GM23248 (cell line): Measurements from ENCODE around the gene ERCC2. TPM values are rescaled to one million over a fixed set of nuclear protein-coding genes. Genes with fewer than 3 reads are reported as not detected.
A peak's percentile ranks its signal among the peaks of the same experiment; 100 is the strongest.
"Not testable (repeated sequence)": the region's sequence is repeated elsewhere in the genome, so short reads cannot be mapped to it uniquely, and the experiment has no call there.

ENCODE experiments used
- DNase-seq: peaks from one replicate; pipeline ENCODE4 v3.0.0-alpha.2; 2015
- H2AFZ ChIP-seq: fragments of 200-600 bp; sonication (generic); 2 replicates; pipeline ENCODE4 v1.6.1; 2016; ENCODE audit warnings: antibody characterized with exemption
- H3F3A ChIP-seq: fragments of 200-600 bp; sonication (generic); 2 replicates; pipeline ENCODE4 v1.6.1; 2016; ENCODE audit warnings: mild to moderate bottlenecking, antibody characterized with exemption, mixed run types; ENCODE audit not compliant: insufficient read depth
- H3K27ac ChIP-seq: fragments of 200-600 bp; sonication (generic); 2 replicates; pipeline ENCODE4 v1.5.1; 2016; ENCODE audit warnings: mild to moderate bottlenecking
- H3K27me3 ChIP-seq: fragments of 200-600 bp; sonication (generic); replicated peaks from 2 replicates; pipeline ENCODE4 v1.6.1; 2016; ENCODE audit warnings: mild to moderate bottlenecking; ENCODE audit not compliant: insufficient read depth
- H3K36me3 ChIP-seq: fragments of 200-600 bp; sonication (generic); 2 replicates; pipeline ENCODE4 v1.6.1; 2016; ENCODE audit warnings: low read depth, mild to moderate bottlenecking
- H3K4me1 ChIP-seq: fragments of 200-600 bp; sonication (generic); 2 replicates; pipeline ENCODE4 v1.6.1; 2016; ENCODE audit warnings: mild to moderate bottlenecking; ENCODE audit not compliant: insufficient read depth
- H3K4me2 ChIP-seq: fragments of 200-600 bp; sonication (generic); one replicate; pipeline ENCODE4 v1.6.1; 2016; ENCODE audit warnings: mild to moderate bottlenecking; ENCODE audit not compliant: unreplicated experiment
- H3K4me3 ChIP-seq: fragments of 200-600 bp; sonication (generic); 2 replicates; pipeline ENCODE4 v1.5.1; 2016; ENCODE audit warnings: mild to moderate bottlenecking
- H3K79me2 ChIP-seq: fragments of 200-600 bp; sonication (generic); 2 replicates; pipeline ENCODE4 v1.6.1; 2016; ENCODE audit warnings: mild to moderate bottlenecking; ENCODE audit not compliant: insufficient read depth
- H3K9ac ChIP-seq: fragments of 200-600 bp; sonication (generic); 2 replicates; pipeline ENCODE4 v1.6.1; 2016; ENCODE audit warnings: mild to moderate bottlenecking
- H3K9me2 ChIP-seq: fragments of 200-600 bp; sonication (generic); 2 replicates; pipeline ENCODE4 v1.6.1; 2016; ENCODE audit warnings: mixed run types, mild to moderate bottlenecking, moderate library complexity; ENCODE audit not compliant: insufficient read depth
- H3K9me3 ChIP-seq: fragments of 200-600 bp; sonication (generic); one replicate; pipeline ENCODE4 v1.6.1; 2017; ENCODE audit warnings: low read depth
- H4K20me1 ChIP-seq: fragments of 200-600 bp; sonication (generic); 2 replicates; pipeline ENCODE4 v1.6.0; 2016; ENCODE audit not compliant: insufficient read depth
- EZH2 ChIP-seq: fragments of 200-600 bp; sonication (generic); IDR thresholded peaks from 2 replicates; pipeline ENCODE4 v1.6.1; 2018; ENCODE audit warnings: antibody characterized with exemption, mild to moderate bottlenecking; ENCODE audit not compliant: insufficient read depth, poor library complexity, severe bottlenecking
- EZH2phosphoT487 ChIP-seq: fragments of 200-600 bp; sonication (generic); IDR thresholded peaks from 2 replicates; pipeline ENCODE4 v1.6.1; 2018; ENCODE audit warnings: antibody characterized with exemption, moderate library complexity, mild to moderate bottlenecking, low read depth; ENCODE audit not compliant: insufficient read depth
- WGBS, 2 experiments: methylation state at CpG; one replicate each; pipeline ENCODE4 v1.1.6; 2015 to 2017; ENCODE audit warnings: low lambda C conversion rate in 2 of 2, low coverage in 1 of 2; ENCODE audit errors: missing lambda C conversion rate in 2 of 2; 5-methylcytosine and 5-hydroxymethylcytosine counted together
- in situ Hi-C: fragments of 300-500 bp; cut with MboI; formaldehyde crosslinking; loops from 2 replicates; pipeline ENCODE4 v1.15.0; 2020
- polyA plus RNA-seq: library from polyadenylated mRNA; unstranded; fragments of >200 nt; fragmentation: Nextera tagmentation; extraction: Ambion mirVana; gene quantifications from 2 replicates; pipeline ENCODE4 v1.2.1, GENCODE V29; 2016
- total RNA-seq: library from RNA; depleted of rRNA; stranded (reverse); fragments of >200 nt; shearing (Covaris generic); gene quantifications from 2 replicates; pipeline ENCODE4 v1.2.3, GENCODE V29; 2014

The ERCC2 gene
- total and polyA plus RNA-seq, 2 experiments from 2014 or later, result 13.7 to 32.3 TPM

GRCh38 chr19:45408830-45409556 is 38.6 kb upstream of the ERCC2 start:
- H4K20me1 ChIP-seq, result no peaks in the 10 kb centered on the region
- no peaks in the 10 kb centered on the region for H3K27me3 ChIP-seq
- no peak for DNase-seq
- no peaks in the 10 kb centered on the region for H3K9me2 ChIP-seq
- H3K9ac ChIP-seq, result no peak overlapping the region
- no peaks in the 10 kb centered on the region for H3K9me3 ChIP-seq
- 85 to 87% methylated on average over 15 of the region's 15 CpGs for WGBS, 2 experiments
- H3K27ac ChIP-seq, result no peak overlapping the region
- H3K79me2 ChIP-seq, result peaks cover 19% of the 10 kb centered on the region
- peaks cover 14% of the 10 kb centered on the region; the same call in 1 of the 2 replicates for H3K36me3 ChIP-seq
- in situ Hi-C loops, result no loop called here
- H3K4me2 ChIP-seq, result no peak overlapping the region
- H3F3A ChIP-seq, result peaks cover 19% of the 10 kb centered on the region; the same call in 1 of the 2 replicates
- no peak overlapping the region for H3K4me3 ChIP-seq
- H3K4me1 ChIP-seq, result peaks cover 11% of the 10 kb centered on the region; the same call in 1 of the 2 replicates
- TF ChIP-seq EZH2phosphoT487 (no peak), EZH2 (no peak)
- H2AFZ ChIP-seq, result no peak overlapping the region

DNA sequence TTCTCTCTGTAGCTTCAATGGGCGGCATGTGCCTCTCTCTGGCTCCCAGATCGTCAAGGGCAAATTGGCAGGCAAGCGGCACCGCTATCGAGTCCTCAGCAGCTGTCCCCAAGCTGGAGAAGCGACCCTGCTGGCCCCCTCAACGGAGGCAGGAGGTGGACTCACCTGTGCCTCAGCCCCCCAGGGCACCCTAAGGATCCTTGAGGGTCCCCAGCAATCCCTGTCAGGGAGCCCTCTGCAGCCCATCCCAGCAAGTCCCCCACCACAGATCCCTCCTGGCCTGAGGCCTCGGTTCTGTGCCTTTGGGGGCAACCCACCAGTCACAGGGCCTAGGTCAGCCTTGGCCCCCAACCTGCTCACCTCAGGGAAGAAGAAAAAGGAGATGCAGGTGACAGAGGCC is 37.7 kb upstream of the ERCC2 start:
- H3K9ac ChIP-seq, result no peak overlapping the region
- 71 to 79% methylated on average over 8 of the region's 8 CpGs for WGBS, 2 experiments

GRCh38 chr19:45407585-45407984 is 37.2 kb upstream of the ERCC2 start:
- peaks cover 24% of the 10 kb centered on the region; the same call in 1 of the 2 replicates for H3K4me1 ChIP-seq
- WGBS, 2 experiments, result 71 to 73% methylated on average over 5 of the region's 5 CpGs
- H2AFZ ChIP-seq, DNase-seq, H4K20me1 ChIP-seq, H3K36me3 ChIP-seq, H3K27me3 ChIP-seq, H3K27ac ChIP-seq, H3K9me2 ChIP-seq, in situ Hi-C loops, H3K9me3 ChIP-seq: not testable (repeated sequence)
- peaks cover 19% of the 10 kb centered on the region; the same call in 1 of the 2 replicates for H3F3A ChIP-seq
- peaks cover 28% of the 10 kb centered on the region for H3K79me2 ChIP-seq
- peak overlapping the region; percentile 95 for H3K4me2 ChIP-seq
- peak overlapping the region; percentile 90 for H3K9ac ChIP-seq
- peak overlapping the region; percentile 83 for H3K4me3 ChIP-seq

More for the DNA sequence above, 37.7 kb upstream of the ERCC2 start:
- H3K27me3 ChIP-seq, result no peaks in the 10 kb centered on the region
- in situ Hi-C loops, result no loop called here
- no peak overlapping the region for H3K4me2 ChIP-seq
- DNase-seq, result no peak
- H3K36me3 ChIP-seq, result peaks cover 11% of the 10 kb centered on the region; the same call in 1 of the 2 replicates
- H4K20me1 ChIP-seq, result no peaks in the 10 kb centered on the region
- H3F3A ChIP-seq, result peaks cover 19% of the 10 kb centered on the region; the same call in 1 of the 2 replicates
- no peaks in the 10 kb centered on the region for H3K9me2 ChIP-seq
- no peaks in the 10 kb centered on the region for H3K9me3 ChIP-seq
- peaks cover 26% of the 10 kb centered on the region for H3K79me2 ChIP-seq
- H3K4me1 ChIP-seq, result peaks cover 19% of the 10 kb centered on the region; the same call in 1 of the 2 replicates
- no peak overlapping the region for H3K27ac ChIP-seq
- no peak overlapping the region for H3K4me3 ChIP-seq
- TF ChIP-seq EZH2phosphoT487, result no peak
- no peak overlapping the region for H2AFZ ChIP-seq

DNA sequence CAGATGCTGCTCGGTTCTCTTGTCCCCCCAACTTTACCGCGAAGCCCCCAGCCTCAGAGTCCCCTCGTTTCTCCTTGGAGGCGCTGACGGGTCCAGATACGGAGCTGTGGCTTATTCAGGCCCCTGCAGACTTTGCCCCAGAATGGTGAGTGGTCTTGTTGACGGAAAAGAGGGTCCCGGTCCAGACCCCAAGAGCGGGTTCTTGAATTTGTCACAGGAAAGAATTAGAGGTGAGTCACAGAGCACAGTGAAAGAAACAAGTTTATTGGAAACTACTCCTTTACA is 36.7 kb upstream of the ERCC2 start:
- H3K4me2 ChIP-seq, result peak overlapping the region; percentile 95
- H3K27me3 ChIP-seq, result no peaks in the 10 kb centered on the region
- peaks cover 28% of the 10 kb centered on the region for H3K79me2 ChIP-seq
- H4K20me1 ChIP-seq, result no peaks in the 10 kb centered on the region
- peak; percentile 21 for DNase-seq
- peak overlapping the region; percentile 85; the same call in 1 of the 2 replicates for H2AFZ ChIP-seq
- H3K9ac ChIP-seq, result peak overlapping the region; percentile 90
- H3K9me3 ChIP-seq, result no peaks in the 10 kb centered on the region
- in situ Hi-C loops, result no loop called here
- H3K27ac ChIP-seq, result no peak overlapping the region
- WGBS, 2 experiments, result 0% methylated on average over 8 to 10 of the region's 10 CpGs
- TF ChIP-seq EZH2 (no peak), EZH2phosphoT487 (no peak)
- peaks cover 15% of the 10 kb centered on the region; the same call in 1 of the 2 replicates for H3F3A ChIP-seq
- H3K4me1 ChIP-seq, result peaks cover 25% of the 10 kb centered on the region; the same call in 1 of the 2 replicates
- peaks cover under 1% of the 10 kb centered on the region; the same call in 1 of the 2 replicates for H3K36me3 ChIP-seq
- H3K4me3 ChIP-seq, result peak overlapping the region; percentile 83
- H3K9me2 ChIP-seq, result no peaks in the 10 kb centered on the region
